Activated T-cell treated with anti-CD3 and anti-CD28 coated beads, Interleukin-2, amount 50 U/mL, for 1 hour (primary cell): ENCODE results near the gene SAE1.

ENCODE experiments used
- DNase-seq: peaks from one replicate; pipeline ENCODE4 v3.0.0-alpha.2; 2020

SAE1 gene

GRCh38 chr19:47168065-47168464 is 37.4 kb downstream of the SAE1 start:
- DNase-seq = no peak

GRCh38 chr19:47172666-47173455 is 42.2 kb downstream of the SAE1 start:
- no peak for DNase-seq

GRCh38 chr19:47176071-47176626 is 45.5 kb downstream of the SAE1 start:
- DNase-seq = no peak

GRCh38 chr19:47176627-47177090 is 46.0 kb downstream of the SAE1 start:
- DNase-seq = peak; percentile 50

- DNase-seq = no peak
Measured at GRCh38 chr19:47179653-47180310, 49.1 kb downstream of the SAE1 start.

GRCh38 chr19:47183601-47184000 is 53.0 kb downstream of the SAE1 start:
- DNase-seq = no peak

- DNase-seq = peak; percentile 78
Measured at GRCh38 chr19:47186446-47187334, 56.1 kb downstream of the SAE1 start.

- no peak for DNase-seq
Measured at GRCh38 chr19:47187335-47187655, 56.7 kb downstream of the SAE1 start.

- no peak for DNase-seq
Measured at GRCh38 chr19:47187797-47188196, 57.2 kb downstream of the SAE1 start.

GRCh38 chr19:47188507-47189033 is 57.9 kb downstream of the SAE1 start:
- DNase-seq = no peak

GRCh38 chr19:47190167-47190727 is 59.6 kb downstream of the SAE1 start:
- DNase-seq = peak; percentile 62

- DNase-seq = no peak
Measured at GRCh38 chr19:47195434-47195833, 64.8 kb downstream of the SAE1 start.

- no peak for DNase-seq
Measured at GRCh38 chr19:47197141-47197540, 66.5 kb downstream of the SAE1 start.

- DNase-seq = no peak
Measured at GRCh38 chr19:47200530-47200929, 69.9 kb downstream of the SAE1 start.

GRCh38 chr19:47203254-47203653 is 72.6 kb downstream of the SAE1 start:
- DNase-seq = no peak

- DNase-seq = no peak
Measured at GRCh38 chr19:47209319-47210179, 78.9 kb downstream of the SAE1 start.

- DNase-seq = no peak
Measured at GRCh38 chr19:47210180-47210490, 79.5 kb downstream of the SAE1 start.

GRCh38 chr19:47210689-47211316 is 80.2 kb downstream of the SAE1 start:
- peak; percentile 74 for DNase-seq

GRCh38 chr19:47215581-47215980 is 84.9 kb downstream of the SAE1 start:
- DNase-seq = no peak

GRCh38 chr19:47221080-47221841 is 90.6 kb downstream of the SAE1 start:
- no peak for DNase-seq
